Measurements from ENCODE around the gene TMEM236. TPM values are rescaled to one million over a fixed set of nuclear protein-coding genes. Genes with fewer than 3 reads are reported as not detected.

Gene TMEM236
- total and polyA plus RNA-seq, 9 of the 15 experiments (the other 6 are each of a cell fraction or from before 2014, with no cell fraction given): 0.04 to 0.13 (median 0.04) TPM; not detected in 4

DNA sequence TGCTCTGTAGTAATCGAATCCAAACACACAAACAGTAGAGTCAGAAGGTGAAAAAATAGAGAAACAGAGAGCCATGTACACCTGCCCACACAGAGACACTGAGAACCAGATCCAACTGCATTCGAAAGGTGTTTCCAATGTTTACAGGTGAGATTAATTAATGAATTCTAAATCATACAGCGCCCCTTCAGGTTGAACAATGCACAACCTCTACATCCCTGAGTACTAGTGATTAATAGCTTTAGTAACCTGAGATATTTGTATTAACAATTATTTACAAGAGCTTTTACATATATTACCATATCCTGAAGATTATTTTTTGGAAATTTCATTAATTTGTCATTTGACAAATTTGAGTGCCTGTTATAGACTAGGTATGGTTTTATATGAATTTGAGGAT, 49.5 kb downstream of the TMEM236 start (continued):
- no peak for TF ChIP-seq NELFE (IDR thresholded peaks at IDR 0.05; ENCODE audit: insufficient read depth, insufficient read length)
- TF ChIP-seq, protein P1, sequence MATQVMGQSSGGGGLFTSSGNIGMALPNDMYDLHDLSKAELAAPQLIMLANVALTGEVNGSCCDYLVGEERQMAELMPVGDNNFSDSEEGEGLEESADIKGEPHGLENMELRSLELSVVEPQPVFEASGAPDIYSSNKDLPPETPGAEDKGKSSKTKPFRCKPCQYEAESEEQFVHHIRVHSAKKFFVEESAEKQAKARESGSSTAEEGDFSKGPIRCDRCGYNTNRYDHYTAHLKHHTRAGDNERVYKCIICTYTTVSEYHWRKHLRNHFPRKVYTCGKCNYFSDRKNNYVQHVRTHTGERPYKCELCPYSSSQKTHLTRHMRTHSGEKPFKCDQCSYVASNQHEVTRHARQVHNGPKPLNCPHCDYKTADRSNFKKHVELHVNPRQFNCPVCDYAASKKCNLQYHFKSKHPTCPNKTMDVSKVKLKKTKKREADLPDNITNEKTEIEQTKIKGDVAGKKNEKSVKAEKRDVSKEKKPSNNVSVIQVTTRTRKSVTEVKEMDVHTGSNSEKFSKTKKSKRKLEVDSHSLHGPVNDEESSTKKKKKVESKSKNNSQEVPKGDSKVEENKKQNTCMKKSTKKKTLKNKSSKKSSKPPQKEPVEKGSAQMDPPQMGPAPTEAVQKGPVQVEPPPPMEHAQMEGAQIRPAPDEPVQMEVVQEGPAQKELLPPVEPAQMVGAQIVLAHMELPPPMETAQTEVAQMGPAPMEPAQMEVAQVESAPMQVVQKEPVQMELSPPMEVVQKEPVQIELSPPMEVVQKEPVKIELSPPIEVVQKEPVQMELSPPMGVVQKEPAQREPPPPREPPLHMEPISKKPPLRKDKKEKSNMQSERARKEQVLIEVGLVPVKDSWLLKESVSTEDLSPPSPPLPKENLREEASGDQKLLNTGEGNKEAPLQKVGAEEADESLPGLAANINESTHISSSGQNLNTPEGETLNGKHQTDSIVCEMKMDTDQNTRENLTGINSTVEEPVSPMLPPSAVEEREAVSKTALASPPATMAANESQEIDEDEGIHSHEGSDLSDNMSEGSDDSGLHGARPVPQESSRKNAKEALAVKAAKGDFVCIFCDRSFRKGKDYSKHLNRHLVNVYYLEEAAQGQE (IDR thresholded peaks at IDR 0.05; ENCODE audit: borderline replicate concordance): peak; percentile 19; the same call in 1 of the 2 replicates
- TF ChIP-seq, protein P1 (CRISPR knock-in tag; IDR thresholded peaks at IDR 0.05; ENCODE audit: low read depth): no peak
- TF ChIP-seq, protein P2, sequence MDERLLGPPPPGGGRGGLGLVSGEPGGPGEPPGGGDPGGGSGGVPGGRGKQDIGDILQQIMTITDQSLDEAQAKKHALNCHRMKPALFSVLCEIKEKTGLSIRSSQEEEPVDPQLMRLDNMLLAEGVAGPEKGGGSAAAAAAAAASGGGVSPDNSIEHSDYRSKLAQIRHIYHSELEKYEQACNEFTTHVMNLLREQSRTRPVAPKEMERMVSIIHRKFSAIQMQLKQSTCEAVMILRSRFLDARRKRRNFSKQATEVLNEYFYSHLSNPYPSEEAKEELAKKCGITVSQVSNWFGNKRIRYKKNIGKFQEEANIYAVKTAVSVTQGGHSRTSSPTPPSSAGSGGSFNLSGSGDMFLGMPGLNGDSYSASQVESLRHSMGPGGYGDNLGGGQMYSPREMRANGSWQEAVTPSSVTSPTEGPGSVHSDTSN (CRISPR knock-in tag; IDR thresholded peaks at IDR 0.05; ENCODE audit: low read depth): no peak
- TF ChIP-seq, protein P2 (tag; conservative IDR thresholded peaks at IDR 0.05; ENCODE audit: low read depth): peak; percentile 60; the same call in 1 of the 2 replicates
